HG03520 (cell line): Measurements from ENCODE around the gene ACAP1.

Experiments used
- ATAC-seq: cut with Tn5 transposase; IDR thresholded peaks from one replicate; pipeline ENCODE4 v1.9.1; 2021; ENCODE audit warnings: mild to moderate bottlenecking, moderate library complexity; ENCODE audit not compliant: unreplicated experiment

ACAP1 gene

DNA sequence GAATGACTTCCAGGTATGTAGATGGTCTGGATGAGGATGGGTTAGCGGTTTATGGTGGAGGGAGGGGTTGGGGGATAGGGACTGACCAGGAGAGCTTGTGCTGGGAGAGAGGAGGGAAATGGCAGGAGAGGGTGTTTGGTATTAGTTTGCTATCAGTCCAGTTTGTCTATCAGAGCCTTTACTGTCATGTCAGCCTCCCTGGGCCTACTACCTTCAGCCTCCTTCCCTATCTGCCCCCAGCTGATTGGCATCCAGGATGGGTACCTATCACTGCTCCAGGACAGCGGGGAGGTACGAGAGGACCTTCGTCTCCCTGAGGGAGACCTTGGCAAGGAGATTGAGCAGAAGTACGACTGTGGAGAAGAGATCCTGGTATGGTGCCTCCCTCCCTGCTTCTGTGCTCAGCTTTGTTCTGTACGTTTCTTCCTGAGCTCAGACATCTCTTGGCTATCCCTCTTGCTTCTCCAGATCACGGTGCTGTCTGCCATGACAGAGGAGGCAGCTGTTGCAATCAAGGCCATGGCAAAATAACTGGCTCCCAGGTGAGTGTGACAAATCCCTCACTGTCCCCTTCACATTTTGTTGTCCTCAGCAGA lies 25.1 kb upstream of the ACAP1 start:
- ATAC-seq = no peak

DNA sequence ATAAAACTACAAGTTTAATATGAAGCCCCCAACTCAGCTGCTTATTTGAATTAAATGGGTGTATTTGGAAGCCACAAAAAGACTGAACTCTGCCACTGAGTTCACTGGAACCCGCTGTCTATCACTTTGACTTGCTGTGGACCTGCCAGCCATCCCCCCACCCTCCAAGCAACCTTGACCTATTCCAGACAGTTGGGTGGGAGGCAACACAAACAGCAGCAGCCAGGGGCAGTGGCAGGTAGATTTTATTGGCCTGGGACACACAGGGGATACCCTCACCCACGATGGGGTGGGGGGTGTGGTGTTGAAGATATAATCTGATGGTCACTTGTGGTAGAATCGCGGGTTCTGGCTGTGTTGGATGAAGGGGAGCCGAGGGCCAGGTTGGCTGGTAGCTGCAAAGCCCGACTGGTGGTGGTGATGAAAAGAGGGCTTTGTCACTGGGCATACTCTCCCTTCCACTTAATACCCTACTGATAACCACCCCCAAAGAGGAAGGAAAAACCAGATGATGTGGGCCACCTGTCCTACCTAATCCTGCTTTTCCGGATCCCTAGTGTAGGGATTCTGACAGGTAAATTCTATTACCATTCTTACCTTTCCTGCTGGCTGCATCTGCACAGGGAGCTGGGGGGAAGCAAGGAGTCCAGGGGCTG lies 23.8 kb upstream of the ACAP1 start:
- no peak for ATAC-seq

DNA sequence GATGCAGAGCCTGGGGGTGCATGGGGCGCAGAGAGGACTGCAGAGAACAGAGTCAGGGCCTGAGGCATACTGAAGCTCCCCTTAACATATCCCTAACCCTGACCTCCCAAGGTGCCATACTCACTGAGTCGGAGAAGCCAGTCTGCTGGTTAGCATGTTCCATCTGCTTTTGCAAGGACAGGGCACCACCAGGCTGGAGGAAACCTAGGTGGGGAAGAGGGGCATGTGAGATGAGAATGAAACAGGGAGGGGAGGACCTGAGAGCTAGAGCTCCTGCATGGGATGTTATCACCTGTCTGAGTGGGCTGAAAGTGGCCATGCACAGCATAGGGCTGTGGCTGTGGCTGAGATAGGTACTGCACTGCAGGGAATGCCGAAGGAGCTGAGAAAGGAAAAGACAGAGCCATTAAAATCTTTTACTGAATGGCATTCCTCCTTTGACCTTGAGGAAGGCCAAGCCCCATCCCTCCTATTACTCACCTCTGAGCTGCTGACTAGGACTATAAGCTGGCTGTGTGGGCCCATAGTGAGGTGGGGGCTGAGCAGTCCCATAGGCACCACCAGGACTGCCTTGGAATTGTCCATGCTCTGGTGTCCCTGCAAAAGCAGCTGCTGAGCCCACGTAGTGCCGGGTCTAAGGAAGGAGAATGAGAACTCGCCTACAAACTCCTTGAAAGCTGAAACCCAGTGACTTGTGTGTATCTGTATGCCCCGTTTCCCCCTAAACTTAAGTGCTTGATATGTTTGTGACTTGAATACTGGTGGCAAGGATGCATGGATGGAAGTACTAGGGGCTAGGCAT lies 23.0 kb upstream of the ACAP1 start:
- ATAC-seq = no peak

DNA sequence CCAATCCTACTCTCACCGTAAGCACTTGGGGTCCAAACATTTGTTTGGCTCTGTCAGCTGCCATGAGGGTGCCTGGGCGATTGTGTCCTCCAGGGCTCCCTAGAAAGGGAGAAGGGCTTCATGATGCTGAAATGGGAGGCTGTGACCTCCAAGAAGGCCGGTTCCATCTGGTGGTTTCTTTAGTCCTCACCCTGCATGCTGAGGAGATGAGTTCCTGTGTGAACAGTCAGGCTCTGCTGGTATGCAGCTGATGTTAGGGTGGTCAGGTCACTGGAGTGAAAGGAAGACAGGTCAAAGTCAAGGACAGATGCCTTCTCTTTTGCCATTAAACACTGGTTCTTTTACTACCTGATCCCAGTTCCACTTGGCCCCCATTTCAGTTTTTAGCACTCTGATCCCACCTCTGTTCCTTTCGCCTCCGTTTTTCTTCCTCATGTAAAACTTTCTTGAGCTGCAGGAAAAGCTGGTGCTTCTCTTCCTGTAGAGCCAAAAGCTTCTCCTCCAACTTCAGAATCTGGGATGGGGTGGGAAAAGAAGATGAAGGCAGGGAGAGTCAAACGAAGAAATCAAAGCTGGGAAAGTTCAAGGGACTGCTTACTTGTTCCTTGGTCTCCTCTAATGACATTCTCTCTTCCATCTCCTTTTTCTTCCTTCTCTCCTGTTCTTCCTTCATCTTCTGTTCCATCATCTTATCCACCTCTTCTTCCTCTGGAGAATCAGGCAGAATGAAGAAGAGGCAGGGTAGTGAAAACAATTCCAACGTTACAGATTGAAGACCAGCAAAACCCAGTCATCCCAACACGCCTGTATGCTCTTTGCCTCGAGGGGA lies 22.2 kb upstream of the ACAP1 start:
- ATAC-seq = no peak

DNA sequence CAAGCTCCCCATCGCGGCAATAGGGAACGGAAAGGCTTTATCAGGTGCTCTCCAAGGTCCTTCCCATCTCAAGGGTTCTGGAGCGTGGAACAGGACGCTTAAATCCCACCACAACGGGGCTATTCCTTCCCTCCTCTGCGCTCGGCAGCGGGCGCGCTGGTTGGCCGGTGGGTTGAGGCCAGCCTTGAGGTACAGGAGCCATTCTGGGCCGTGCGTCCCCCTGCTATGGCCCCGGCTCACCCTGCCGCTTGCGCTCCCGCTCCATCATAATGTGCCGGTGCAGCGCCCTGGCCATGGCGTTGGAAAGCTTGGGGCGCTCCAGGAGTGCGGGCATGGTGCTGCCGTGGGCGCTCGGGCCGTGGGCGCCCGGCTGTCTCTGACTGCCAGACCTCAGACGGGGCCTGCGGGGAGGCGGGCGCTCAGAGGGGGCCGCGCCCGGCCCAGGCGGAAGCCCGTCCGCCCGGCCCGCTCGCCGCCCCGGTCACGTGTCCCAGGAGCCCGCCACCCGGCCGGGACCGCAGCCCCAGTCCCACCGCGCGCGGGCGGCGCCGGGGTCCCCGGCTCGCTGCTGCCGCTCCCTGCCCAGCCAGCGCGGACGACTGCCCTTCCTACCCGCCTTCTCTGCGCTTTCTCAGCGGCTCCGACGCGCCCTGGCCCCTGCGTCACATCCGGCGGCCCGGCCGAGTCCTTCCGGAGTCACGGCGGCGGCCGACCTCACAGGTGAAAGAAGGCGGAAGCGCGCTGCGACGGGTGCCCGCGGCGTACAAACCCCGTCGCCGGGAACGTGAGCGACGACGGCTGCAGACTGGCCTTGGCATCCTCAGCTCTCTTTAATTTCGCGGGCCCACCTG lies 21.4 kb upstream of the ACAP1 start, which contains the start of gene GPS2:
TSS of gene GPS2 (minus strand) at position 642 of the 851 bp plus-strand sequence. CDS start at position 334, 308 bp downstream.
- peak; percentile 64 for ATAC-seq

DNA sequence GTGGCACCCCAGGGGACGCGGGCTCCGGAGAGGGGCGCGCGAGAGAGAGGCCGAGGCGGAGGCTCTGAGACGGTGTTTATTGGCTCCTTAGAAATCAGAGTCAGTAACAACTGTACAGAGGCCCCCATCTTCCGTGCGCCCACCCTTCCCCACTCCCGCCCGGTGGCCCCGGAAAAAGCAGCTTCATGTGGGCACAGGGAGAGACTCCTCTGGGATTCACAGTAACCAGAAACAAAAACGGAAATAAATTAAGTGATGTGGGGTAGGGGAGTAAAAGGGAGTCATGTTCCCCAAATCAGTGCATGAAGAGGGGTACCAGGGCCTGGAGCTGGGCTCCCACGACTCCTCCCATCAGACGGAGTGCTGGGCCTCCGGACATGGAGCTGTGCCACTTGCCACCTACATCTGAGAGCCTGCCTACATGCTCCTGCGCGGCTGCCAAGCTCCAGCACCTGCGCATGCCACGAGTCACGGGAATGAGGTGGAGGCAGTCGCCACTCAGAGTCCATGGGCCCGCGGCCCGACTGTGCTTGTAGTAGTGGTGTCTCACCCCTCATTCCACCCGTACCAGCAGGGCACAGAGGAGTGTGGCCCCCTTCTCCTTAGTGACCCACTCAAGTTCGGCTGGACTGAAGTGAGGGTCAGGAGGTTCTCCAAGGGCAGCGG lies 20.6 kb upstream of the ACAP1 start:
- no peak for ATAC-seq

DNA sequence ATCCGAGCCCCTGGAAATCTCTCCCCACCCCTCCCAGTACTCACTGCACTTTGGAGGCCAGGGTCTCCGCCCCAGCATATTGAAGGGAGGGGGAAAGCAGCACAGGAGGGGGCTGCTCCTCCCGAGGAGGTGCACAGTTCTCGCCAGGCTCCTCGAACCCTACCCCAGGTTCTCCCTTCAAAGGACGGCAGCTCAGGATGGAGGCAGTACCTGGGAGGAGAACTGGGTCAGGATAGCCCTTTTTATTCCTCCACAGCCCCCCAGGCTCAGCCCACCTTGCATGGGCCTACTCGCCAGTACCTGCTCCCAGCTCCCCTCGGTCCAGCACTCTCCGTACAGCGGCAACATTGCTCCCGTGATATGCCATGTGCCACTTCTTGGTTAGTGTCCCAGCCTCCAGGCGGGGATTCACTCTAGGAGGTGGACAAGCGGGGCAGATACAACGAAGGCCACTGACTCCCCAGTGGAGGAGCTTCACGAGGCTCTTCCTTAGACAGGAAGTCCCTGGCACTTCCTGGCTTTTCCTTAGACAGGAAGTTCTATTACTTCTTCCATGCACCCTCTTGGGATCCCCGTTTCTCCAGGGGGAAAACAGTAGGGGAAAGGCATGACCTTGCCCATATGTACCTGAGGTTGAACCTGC lies 19.0 kb upstream of the ACAP1 start:
- no peak for ATAC-seq

DNA sequence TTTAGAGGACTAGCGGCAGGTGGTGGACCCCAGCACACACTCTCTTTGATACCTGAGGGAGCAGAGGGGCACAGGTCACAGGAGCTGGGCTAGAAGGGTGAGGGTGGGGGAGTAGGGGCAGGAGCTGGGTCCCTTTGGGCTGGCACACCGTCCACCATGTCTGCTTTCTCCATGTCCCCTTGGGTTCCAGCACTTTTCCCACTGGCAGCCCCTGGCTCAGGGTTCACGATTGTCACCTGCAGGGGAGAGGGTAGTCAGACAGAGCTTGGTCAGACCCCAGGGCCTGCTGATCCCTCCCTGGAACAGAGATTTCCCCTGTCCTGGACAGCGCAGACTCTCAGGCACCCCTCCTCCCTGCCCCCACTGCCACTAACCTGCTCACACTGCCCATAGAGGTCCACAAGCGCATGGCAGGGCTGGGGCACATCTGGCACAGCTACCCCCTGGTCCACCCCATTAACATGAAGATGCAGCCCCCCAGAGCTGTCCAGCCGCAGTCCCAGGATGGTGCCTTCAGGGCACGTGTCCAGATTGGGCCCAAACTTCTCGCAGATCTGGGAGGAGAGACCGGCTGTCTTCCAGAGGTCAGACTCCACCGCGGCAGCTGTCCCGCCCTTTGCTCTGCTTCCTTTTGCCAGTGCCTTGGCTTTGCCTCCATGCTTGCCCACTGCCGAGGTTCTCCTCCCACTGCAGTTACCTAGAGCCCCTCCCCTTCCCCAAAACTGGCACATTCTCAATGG lies 18.0 kb upstream of the ACAP1 start:
- ATAC-seq = no peak

DNA sequence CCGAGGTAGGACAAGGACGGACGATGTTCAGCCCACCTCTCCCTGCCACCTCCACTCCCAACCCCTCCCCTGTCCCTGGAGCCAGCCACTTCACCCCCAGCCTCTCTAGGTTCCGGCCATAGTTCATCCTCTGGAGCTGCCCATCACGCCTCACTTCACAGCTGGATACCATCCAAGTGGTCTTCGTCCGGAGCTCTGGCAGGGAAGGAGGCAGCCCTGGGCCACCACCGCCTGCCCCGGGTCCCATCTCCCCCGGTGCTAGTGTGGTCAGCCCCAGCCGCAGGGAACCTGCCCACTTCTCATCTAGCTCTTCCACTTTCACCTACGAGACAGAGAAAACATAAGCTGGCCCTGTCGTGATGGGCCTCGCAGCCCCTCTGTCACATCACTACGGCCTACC lies 14.9 kb upstream of the ACAP1 start:
- ATAC-seq = no peak

DNA sequence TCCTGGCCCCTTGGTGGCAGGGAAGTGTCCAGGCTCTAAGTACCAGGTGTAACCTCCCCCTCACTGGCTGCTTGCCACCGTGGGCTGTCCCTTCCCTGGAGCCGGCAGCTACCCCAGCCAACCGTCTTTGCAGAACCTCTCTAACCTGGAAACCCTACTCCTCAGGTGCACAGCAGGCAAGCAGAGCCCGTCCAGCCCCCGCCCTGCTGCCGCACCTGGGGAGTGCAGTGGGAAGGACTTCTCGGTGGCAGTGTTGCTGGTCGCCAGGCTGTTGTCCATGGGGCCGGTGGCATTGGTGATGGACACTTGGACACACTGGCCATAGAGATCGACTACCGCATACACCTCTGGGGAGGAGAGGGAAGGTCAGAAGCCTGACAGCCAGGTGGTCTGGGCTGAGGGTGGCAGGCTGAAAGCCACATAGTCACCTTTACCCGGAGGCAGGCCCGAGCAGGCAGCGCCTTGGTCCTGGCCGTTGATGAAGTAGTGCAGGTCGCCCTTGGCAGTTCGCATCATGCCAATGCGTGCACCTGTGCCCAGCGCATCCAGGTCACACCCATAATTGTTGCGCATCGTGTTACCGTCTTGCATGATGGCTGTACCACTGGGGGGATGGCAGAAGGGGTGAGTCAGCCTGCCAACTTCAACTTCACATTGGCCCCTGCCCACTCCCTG lies 13.7 kb upstream of the ACAP1 start:
- ATAC-seq = no peak

DNA sequence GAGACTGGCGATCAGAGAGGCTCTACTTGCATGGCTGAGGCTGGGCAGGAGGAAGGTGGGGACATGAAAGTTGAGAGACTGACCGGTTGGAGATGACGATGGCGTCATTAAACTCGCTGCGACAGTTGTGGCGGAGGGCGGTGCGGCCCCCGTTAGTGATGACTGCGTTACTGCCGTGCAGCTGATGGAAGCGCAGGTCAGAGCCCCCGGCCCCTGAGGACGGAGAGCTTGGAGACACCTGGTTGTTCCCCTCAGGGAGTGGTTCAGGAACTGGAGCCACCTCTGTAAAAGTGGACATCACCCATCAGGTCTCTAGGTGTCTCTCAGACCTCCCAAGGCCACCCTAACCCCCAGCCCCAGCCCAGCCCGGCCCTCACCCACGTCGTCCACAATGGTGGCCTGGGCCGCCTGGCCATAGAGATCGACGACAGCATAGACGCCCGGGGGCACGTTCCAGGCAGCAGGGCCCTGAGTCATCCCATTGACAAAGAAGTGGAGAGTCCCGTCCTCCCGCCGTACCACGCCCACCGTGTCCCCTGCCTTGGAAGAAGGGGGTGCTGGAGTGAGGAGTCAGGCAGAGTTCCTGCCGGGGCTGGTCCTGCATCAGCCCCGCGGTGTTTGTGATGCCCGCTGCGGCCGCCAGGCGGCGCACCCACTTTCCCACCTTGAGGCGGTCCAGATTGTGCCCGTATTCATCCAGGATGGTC lies 12.4 kb upstream of the ACAP1 start:
- ATAC-seq = no peak

DNA sequence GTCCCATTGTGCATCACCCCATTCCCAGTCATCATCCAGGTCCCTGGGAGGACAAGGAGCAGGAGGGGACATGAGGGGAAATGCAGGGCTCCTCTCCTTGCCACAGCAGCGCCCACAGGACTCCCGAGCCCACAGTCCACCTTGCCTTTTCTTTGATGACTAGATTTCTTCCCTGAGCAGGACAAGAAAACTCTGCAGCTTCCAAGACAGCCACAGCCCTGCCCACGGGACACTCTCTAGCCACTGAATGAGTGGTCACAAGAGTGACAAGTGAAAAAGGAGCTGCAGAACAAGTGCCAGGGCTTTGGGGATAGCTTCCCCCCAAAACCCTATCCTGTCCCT lies 11.9 kb upstream of the ACAP1 start:
- no peak for ATAC-seq

DNA sequence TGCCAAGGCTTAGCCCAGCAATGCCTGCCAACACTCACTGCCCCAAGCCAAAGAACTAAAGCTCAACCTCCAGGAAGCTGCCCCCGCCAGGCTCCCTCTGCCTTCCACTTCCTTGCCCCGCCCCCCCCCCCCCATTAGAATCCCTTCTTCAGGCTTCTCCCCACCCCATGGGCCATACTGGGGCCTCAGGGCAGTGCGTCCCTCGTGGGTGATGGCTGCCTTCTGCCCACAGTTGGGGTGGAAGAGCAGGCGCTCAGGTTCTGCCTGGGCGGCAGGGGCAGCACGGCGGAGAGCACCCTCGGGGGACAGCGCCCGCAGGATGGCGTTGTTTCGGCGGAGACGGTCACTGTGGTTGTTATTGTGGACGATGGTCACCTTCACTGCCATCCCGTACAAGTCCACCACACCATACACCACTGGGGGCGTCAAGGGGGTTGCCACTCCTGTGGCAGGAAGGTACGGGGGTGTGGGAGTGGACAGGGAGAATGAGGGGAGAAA lies 11.2 kb upstream of the ACAP1 start:
- no peak for ATAC-seq

DNA sequence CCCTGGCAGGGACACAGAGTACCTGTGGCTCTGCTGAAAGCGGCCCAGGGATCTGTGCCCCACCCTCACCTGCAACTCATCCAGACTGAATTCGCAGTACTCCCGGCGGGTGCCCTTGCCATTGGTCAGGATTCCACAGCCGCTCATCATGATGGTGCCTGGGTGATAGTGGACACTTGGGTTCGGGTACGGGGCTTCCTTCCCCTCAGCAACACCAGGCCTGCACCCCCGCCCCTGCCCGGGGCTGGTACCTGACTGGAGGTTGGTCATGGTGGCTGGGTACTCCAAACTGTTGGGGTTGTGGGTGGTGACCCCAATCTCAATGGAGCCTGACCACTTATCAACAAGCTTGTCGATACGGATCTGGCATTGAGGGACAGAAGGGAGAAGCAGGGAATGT lies 10.1 kb upstream of the ACAP1 start:
- no peak for ATAC-seq

DNA sequence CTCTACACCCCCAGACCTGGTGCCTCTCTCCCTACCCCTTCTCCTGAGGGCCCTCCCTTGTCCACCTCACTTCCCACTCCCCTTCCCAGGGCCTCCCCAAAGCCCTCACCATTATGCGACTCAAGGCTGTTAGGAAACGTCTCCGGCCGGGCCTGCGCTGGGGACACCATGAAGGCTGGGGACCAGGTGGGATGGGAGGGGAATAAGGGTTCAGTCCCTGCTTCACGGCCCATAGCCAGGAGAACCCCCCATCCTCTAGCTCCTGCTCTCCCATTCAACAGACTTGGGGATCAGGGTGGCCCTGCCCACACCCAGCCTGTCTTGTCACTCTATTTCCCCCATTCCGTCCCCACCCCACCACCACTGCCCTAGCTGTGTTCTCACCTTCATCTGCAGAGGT lies 9.3 kb upstream of the ACAP1 start:
- no peak for ATAC-seq

DNA sequence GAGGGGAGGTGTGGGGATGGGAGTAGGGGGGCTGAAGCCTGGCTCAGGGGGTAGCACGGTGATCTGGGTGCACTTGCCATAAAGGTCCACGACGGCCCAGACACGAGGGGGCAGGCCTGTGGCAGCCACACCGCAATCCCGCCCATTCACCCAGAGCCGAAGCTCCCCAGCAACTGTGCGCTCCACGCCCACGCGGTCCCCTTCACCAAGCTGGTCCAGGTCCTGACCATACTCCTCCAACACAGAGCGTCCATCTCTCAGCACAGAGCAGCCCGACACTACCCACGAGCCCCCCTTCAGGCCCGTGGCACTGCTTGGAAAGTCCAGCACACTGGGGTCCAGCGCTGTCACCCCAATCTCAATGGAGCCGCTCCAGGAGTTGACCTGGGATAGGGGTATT lies 8.8 kb upstream of the ACAP1 start:
- no peak for ATAC-seq

DNA sequence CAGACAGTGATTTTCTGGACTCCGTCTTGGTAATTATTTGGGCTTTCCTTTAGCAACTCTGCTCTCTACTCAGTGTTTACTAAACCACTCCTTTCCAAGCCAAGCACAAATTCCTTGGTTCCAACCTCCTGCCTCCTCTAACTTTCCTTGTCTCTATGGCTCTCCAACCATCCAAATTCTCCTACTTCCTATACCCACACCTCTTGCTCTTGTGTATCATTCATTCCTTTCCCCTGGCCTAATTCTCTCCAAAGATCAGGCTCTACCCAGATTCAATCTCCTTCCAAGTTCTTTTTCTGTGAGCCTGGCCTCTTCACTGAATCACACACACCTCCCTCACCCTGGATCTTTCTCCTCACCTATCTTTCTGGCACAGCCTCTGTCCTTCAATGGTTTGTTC lies 8.3 kb upstream of the ACAP1 start:
- no peak for ATAC-seq
